GM12874 (cell line): Measurements from ENCODE around the gene DBP.

Source experiments
- TF ChIP-seq, protein P1 (sequence below): IDR thresholded peaks from 2 replicates; pipeline ENCODE4 v1.5.1; 2011; ENCODE audit warnings: low read depth, mild to moderate bottlenecking, control low read depth, low read length, moderate library complexity; ENCODE audit not compliant: insufficient read depth

DBP gene, protein sequence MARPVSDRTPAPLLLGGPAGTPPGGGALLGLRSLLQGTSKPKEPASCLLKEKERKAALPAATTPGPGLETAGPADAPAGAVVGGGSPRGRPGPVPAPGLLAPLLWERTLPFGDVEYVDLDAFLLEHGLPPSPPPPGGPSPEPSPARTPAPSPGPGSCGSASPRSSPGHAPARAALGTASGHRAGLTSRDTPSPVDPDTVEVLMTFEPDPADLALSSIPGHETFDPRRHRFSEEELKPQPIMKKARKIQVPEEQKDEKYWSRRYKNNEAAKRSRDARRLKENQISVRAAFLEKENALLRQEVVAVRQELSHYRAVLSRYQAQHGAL

GRCh38 chr19:48636859-48637448 is at the start of gene DBP:
Gene DBP (minus strand): TSS chr19:48637379. CDS start chr19:48636994, 385 bp downstream.
- TF ChIP-seq, protein P1, sequence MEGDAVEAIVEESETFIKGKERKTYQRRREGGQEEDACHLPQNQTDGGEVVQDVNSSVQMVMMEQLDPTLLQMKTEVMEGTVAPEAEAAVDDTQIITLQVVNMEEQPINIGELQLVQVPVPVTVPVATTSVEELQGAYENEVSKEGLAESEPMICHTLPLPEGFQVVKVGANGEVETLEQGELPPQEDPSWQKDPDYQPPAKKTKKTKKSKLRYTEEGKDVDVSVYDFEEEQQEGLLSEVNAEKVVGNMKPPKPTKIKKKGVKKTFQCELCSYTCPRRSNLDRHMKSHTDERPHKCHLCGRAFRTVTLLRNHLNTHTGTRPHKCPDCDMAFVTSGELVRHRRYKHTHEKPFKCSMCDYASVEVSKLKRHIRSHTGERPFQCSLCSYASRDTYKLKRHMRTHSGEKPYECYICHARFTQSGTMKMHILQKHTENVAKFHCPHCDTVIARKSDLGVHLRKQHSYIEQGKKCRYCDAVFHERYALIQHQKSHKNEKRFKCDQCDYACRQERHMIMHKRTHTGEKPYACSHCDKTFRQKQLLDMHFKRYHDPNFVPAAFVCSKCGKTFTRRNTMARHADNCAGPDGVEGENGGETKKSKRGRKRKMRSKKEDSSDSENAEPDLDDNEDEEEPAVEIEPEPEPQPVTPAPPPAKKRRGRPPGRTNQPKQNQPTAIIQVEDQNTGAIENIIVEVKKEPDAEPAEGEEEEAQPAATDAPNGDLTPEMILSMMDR = peak; percentile 37

DNA sequence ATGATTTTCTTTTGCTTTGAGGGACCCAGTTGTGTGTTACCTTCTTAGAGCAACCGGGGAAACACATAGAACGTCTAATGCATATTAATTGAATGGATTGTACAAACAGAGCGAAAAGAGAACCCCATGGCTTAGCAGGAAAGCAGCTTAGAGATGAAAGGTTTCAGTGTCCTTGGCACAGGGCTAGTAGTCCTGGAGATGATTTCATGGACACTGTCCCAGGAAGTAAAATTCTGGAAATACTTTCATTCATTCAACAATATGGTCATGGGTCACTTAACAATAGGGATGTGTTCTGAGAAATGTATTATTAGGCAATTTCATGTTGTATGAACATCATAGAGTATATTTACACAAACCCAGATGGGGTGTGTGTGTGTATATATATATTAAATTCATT is 48.9 kb upstream of the DBP start:
- TF ChIP-seq, protein P1 = no peak

DNA sequence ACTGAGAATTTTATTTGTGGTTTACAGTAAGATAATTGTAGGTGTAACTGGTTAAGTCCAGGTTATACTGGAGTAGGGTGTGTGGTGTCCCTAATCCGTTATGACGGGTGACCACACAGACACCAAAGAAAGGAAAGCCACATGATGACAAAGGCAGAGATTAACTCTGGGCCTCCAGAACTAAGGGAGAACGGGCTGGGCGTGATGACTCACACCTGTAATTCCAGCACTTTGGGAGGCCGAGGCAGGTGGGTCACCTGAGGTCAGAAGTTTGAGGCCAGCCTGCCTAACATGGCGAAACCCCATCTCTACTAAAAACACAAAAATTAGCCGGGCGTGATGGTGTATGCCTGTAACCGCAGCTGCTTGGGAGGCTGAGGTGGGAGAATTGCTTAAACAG is 48.4 kb upstream of the DBP start:
- TF ChIP-seq, protein P1 = no peak

GRCh38 chr19:48683349-48683748 is 46.2 kb upstream of the DBP start:
- TF ChIP-seq, protein P1 = no peak

GRCh38 chr19:48681127-48681470 is 43.9 kb upstream of the DBP start:
- TF ChIP-seq, protein P1 = no peak

GRCh38 chr19:48680436-48681126 is 43.4 kb upstream of the DBP start:
- TF ChIP-seq, protein P1 = no peak

DNA sequence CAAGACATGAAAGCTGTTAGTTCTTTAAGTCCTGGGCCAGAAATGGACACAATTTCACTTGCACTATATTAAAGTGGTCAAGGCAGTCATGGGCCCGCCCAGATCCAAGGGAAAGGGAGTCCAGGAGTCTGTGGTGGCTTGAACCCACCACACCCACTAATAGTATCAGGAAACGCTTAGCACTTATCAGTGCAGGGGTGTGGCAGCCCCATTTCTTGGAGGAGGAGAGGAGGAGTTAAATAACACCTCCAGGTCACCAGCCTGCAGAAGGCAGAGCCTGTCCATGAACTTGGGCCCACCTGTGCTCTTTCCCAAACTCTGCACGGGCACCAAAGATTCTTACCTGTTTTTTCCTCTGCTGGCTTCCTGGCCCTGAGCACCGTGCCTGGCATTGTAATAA is 41.0 kb upstream of the DBP start:
- TF ChIP-seq, protein P1 = no peak
